H9 (cell line): Measurements from ENCODE around the gene SH3GL1. TPM values are rescaled to one million over a fixed set of nuclear protein-coding genes. Genes with fewer than 3 reads are reported as not detected.

Experiments
- DNase-seq: peaks from one replicate; pipeline ENCODE4 v3.0.0-alpha.2; 2017
- H2AFZ ChIP-seq: one replicate; pipeline ENCODE4 v1.6.1; 2013; ENCODE audit warnings: mild to moderate bottlenecking, low read length, control low read depth, moderate library complexity
- H2AK5ac ChIP-seq: 2 replicates; pipeline ENCODE4 v1.6.1; 2013; ENCODE audit warnings: low read length, control low read depth, mixed read lengths; ENCODE audit not compliant: insufficient read length
- H2BK120ac ChIP-seq: one replicate; pipeline ENCODE4 v1.6.1; 2013; ENCODE audit warnings: low read depth, mild to moderate bottlenecking, low read length, control low read depth, inconsistent platforms; ENCODE audit not compliant: poor library complexity, severe bottlenecking
- H2BK12ac ChIP-seq: 2 replicates; pipeline ENCODE4 v1.6.1; 2013; ENCODE audit warnings: low read length, control low read depth, mixed read lengths, low read depth; ENCODE audit not compliant: insufficient read length
- H2BK15ac ChIP-seq: 2 replicates; pipeline ENCODE4 v1.6.1; 2013; ENCODE audit warnings: low read depth, low read length, control low read depth
- H2BK20ac ChIP-seq: one replicate; pipeline ENCODE4 v1.6.1; 2013; ENCODE audit warnings: low read depth, mild to moderate bottlenecking, low read length, control low read depth, inconsistent platforms; ENCODE audit not compliant: poor library complexity, severe bottlenecking
- H2BK5ac ChIP-seq: 2 replicates; pipeline ENCODE4 v1.6.1; 2013; ENCODE audit warnings: low read length, control low read depth, mixed read lengths; ENCODE audit not compliant: insufficient read length
- H3K14ac ChIP-seq: 2 replicates; pipeline ENCODE4 v1.6.1; 2013; ENCODE audit warnings: low read length, control low read depth; ENCODE audit not compliant: insufficient read depth
- H3K18ac ChIP-seq: 2 replicates; pipeline ENCODE4 v1.6.1; 2013; ENCODE audit warnings: low read depth, mild to moderate bottlenecking, mixed read lengths, low read length, control low read depth; ENCODE audit not compliant: insufficient read length
- H3K23ac ChIP-seq: 2 replicates; pipeline ENCODE4 v1.6.1; 2013; ENCODE audit warnings: low read length, control low read depth, mixed read lengths, low read depth; ENCODE audit not compliant: insufficient read length
- H3K23me2 ChIP-seq: 2 replicates; pipeline ENCODE4 v1.6.1; 2013; ENCODE audit warnings: low read depth, mild to moderate bottlenecking, mixed read lengths, low read length, control low read depth; ENCODE audit not compliant: insufficient read length, poor library complexity, severe bottlenecking
- H3K27ac ChIP-seq: 2 replicates; pipeline ENCODE4 v1.5.1; 2013; ENCODE audit warnings: low read length, control low read depth, mixed read lengths, low read depth; ENCODE audit not compliant: insufficient read length
- H3K27me3 ChIP-seq: 2 replicates; pipeline ENCODE4 v1.6.1; 2013; ENCODE audit warnings: low read length, control low read depth, inconsistent platforms; ENCODE audit not compliant: insufficient read depth
- H3K4ac ChIP-seq: 2 replicates; pipeline ENCODE4 v1.6.1; 2013; ENCODE audit warnings: low read depth, mild to moderate bottlenecking, control low read depth, inconsistent platforms, low read length, moderate library complexity
- H3K4me1 ChIP-seq: 2 replicates; pipeline ENCODE4 v1.6.1; 2013; ENCODE audit warnings: low read length, control low read depth, inconsistent platforms; ENCODE audit not compliant: insufficient read depth
- H3K4me2 ChIP-seq: 2 replicates; pipeline ENCODE4 v1.6.1; 2013; ENCODE audit warnings: low read length, control low read depth, mixed read lengths; ENCODE audit not compliant: insufficient read length, insufficient read depth
- H3K56ac ChIP-seq: 2 replicates; pipeline ENCODE4 v1.6.1; 2013; ENCODE audit warnings: low read depth, mild to moderate bottlenecking, mixed read lengths, low read length, control low read depth; ENCODE audit not compliant: insufficient read length
- H3K79me1 ChIP-seq: 2 replicates; pipeline ENCODE4 v1.6.1; 2013; ENCODE audit warnings: low read depth, mild to moderate bottlenecking, moderate library complexity, low read length, control low read depth, inconsistent platforms; ENCODE audit not compliant: insufficient read depth, poor library complexity, severe bottlenecking
- H3K79me2 ChIP-seq: 2 replicates; pipeline ENCODE4 v1.6.1; 2013; ENCODE audit warnings: low read length, control low read depth, inconsistent platforms; ENCODE audit not compliant: insufficient read depth
- H3K9ac ChIP-seq: 2 replicates; pipeline ENCODE4 v1.6.1; 2013; ENCODE audit warnings: low read length, control low read depth, mixed read lengths; ENCODE audit not compliant: insufficient read length; ENCODE audit errors: extremely low read depth
- H3K9me3 ChIP-seq: one replicate; pipeline ENCODE4 v1.6.1; 2013; ENCODE audit warnings: low read depth, low read length, inconsistent platforms; ENCODE audit not compliant: control insufficient read depth
- H3T11ph ChIP-seq: one replicate; pipeline ENCODE4 v1.6.1; 2013; ENCODE audit warnings: mild to moderate bottlenecking, low read length, control low read depth, inconsistent platforms
- H4K20me1 ChIP-seq: one replicate; pipeline ENCODE4 v1.6.1; 2013; ENCODE audit not compliant: control insufficient read depth, insufficient read length, insufficient read depth
- H4K5ac ChIP-seq: 2 replicates; pipeline ENCODE4 v1.6.1; 2013; ENCODE audit warnings: low read depth, mild to moderate bottlenecking, mixed read lengths, low read length, control low read depth; ENCODE audit not compliant: insufficient read length
- H4K8ac ChIP-seq: replicated peaks from 2 replicates; pipeline ENCODE4 v1.6.1; 2013; ENCODE audit warnings: low read length, control low read depth, mixed read lengths, low read depth; ENCODE audit not compliant: insufficient read length
- H4K91ac ChIP-seq: 2 replicates; pipeline ENCODE4 v1.6.1; 2013; ENCODE audit warnings: low read depth, mild to moderate bottlenecking, moderate library complexity, mixed read lengths, low read length, control low read depth; ENCODE audit not compliant: insufficient read length
- H3K27ac Mint-ChIP-seq, 3 experiments: 2 replicates in 2 of 3; 3 replicates in 1 of 3; pipeline ENCODE4 v1.8.0; 2020 to 2021; ENCODE audit warnings: mixed read lengths in 3 of 3, mild to moderate bottlenecking in 1 of 3, moderate library complexity in 1 of 3
- H3K27me3 Mint-ChIP-seq: 2 replicates; pipeline ENCODE4 v1.8.0; 2021; ENCODE audit warnings: low read depth, mild to moderate bottlenecking, moderate library complexity, mixed read lengths
- H3K36me3 Mint-ChIP-seq, 3 experiments: 2 replicates in 2 of 3; 3 replicates in 1 of 3; pipeline ENCODE4 v1.8.0; 2020 to 2021; ENCODE audit warnings: low read depth in 3 of 3, mixed read lengths in 3 of 3; ENCODE audit not compliant: insufficient read depth in 1 of 3
- H3K4me1 Mint-ChIP-seq, 2 experiments: 2 replicates each; pipeline ENCODE4 v1.8.0; 2020; ENCODE audit warnings: mixed read lengths in 2 of 2
- H3K4me3 Mint-ChIP-seq, 2 experiments: 2 replicates in 1 of 2; 3 replicates in 1 of 2; pipeline ENCODE4 v1.8.0; 2020 to 2021; ENCODE audit warnings: mild to moderate bottlenecking in 2 of 2, mixed read lengths in 2 of 2, moderate library complexity in 1 of 2
- H3K9me3 Mint-ChIP-seq, 2 experiments: 2 replicates in 1 of 2; 3 replicates in 1 of 2; pipeline ENCODE4 v1.8.0; 2020; ENCODE audit warnings: mild to moderate bottlenecking in 2 of 2, mixed read lengths in 2 of 2, moderate library complexity in 1 of 2
- WGBS: extraction: QIAGEN DNeasy Blood & Tissue Kit; methylation state at CpG from one replicate; pipeline ENCODE4 v1.1.7; 2013; ENCODE audit warnings: missing lambda C conversion rate, low lambda C conversion rate, mixed read lengths; ENCODE audit not compliant: insufficient read length; ENCODE audit errors: extremely low coverage; 5-methylcytosine and 5-hydroxymethylcytosine counted together
- total RNA-seq: library from RNA; stranded (reverse); gene quantifications from 2 replicates; pipeline ENCODE4 v1.2.1, GENCODE V29; 2021
- TF ChIP-seq, protein P1 (sequence below): fragments of 200-600 bp; sonication (generic); conservative IDR thresholded peaks from 3 replicates; pipeline ENCODE4 v1.8.0; 2021; ENCODE audit warnings: antibody characterized with exemption, mild to moderate bottlenecking

SH3GL1 gene
- total RNA-seq, 1 experiment from 2014 or later: 85.5 TPM

DNA sequence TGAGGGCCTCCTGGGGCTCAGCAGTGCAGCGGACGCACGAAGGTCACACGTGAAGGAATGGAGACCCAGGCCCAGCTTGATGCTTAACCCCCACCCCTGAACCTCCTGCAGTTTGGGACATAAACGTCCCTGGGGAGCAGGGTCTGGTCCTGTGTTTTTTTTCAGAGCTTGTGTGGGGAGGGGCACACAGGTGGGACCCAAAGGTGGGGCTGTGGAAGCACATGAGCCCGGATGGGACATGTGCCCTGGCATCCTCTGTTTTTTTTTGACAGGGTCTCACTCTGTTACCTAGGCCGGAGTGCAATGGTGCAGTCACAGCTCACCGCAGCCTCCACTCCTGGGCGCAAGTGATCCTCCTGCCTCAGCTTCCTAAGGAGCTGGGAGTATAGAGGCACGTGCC, 36.8 kb upstream of the SH3GL1 start:
- no peak overlapping the region for H3K4ac ChIP-seq
- H3K23me2 ChIP-seq: no peaks in the 10 kb centered on the region
- H2BK120ac ChIP-seq: no peak overlapping the region
- H3K18ac ChIP-seq: no peak overlapping the region
- H4K5ac ChIP-seq: no peak overlapping the region
- no peak overlapping the region for H3T11ph ChIP-seq
- H2AK5ac ChIP-seq: no peak overlapping the region
- H2BK15ac ChIP-seq: no peak overlapping the region; the same call in 1 of the 2 replicates
- no CpG with 5 or more reads among the region's 10 CpGs for WGBS
- peaks cover 3% of the 10 kb centered on the region; the same call in 1 of the 2 replicates for H3K79me2 ChIP-seq
- H3K9me3 ChIP-seq: no peaks in the 10 kb centered on the region
- H4K20me1 ChIP-seq: peaks cover 2% of the 10 kb centered on the region
- no peak overlapping the region for H2BK5ac ChIP-seq
- no peaks in the 10 kb centered on the region for H3K27me3 ChIP-seq
- Mint-ChIP-seq H3K4me1 (peaks cover 2 to 4% of the 10 kb centered on the region in 2 experiments; a peak in 2 of 4 replicates), H3K9me3 (no peaks in the 10 kb centered on the region), H3K27ac (no peak overlapping the region; a peak in 1 of 7 replicates), H3K4me3 (no peak overlapping the region), H3K27me3 (no peaks in the 10 kb centered on the region), H3K36me3 (peaks cover 61 to 91% (median 86%) of the 10 kb centered on the region in 3 experiments)
- TF ChIP-seq, protein P1, sequence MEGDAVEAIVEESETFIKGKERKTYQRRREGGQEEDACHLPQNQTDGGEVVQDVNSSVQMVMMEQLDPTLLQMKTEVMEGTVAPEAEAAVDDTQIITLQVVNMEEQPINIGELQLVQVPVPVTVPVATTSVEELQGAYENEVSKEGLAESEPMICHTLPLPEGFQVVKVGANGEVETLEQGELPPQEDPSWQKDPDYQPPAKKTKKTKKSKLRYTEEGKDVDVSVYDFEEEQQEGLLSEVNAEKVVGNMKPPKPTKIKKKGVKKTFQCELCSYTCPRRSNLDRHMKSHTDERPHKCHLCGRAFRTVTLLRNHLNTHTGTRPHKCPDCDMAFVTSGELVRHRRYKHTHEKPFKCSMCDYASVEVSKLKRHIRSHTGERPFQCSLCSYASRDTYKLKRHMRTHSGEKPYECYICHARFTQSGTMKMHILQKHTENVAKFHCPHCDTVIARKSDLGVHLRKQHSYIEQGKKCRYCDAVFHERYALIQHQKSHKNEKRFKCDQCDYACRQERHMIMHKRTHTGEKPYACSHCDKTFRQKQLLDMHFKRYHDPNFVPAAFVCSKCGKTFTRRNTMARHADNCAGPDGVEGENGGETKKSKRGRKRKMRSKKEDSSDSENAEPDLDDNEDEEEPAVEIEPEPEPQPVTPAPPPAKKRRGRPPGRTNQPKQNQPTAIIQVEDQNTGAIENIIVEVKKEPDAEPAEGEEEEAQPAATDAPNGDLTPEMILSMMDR: no peak
- H3K27ac ChIP-seq: no peak overlapping the region
- H4K91ac ChIP-seq: no peak overlapping the region
- no peak overlapping the region for H4K8ac ChIP-seq
- H3K4me1 ChIP-seq: no peaks in the 10 kb centered on the region
- DNase-seq: no peak
- no peak overlapping the region for H3K23ac ChIP-seq
- H2BK20ac ChIP-seq: no peak overlapping the region
- no peak overlapping the region for H3K9ac ChIP-seq
- H2AFZ ChIP-seq: no peak overlapping the region
- no peak overlapping the region for H3K4me2 ChIP-seq
- no peak overlapping the region; the same call in 1 of the 2 replicates for H3K14ac ChIP-seq
- H3K56ac ChIP-seq: no peak overlapping the region
- peaks cover 7% of the 10 kb centered on the region for H3K79me1 ChIP-seq
- no peak overlapping the region for H2BK12ac ChIP-seq
